ENCODE data around the gene REELD1. TPM values are rescaled to one million over a fixed set of nuclear protein-coding genes. Genes with fewer than 3 reads are reported as not detected.

Gene REELD1
- total RNA-seq, 1 experiment from 2014 or later: 0.25 TPM

GRCh38 chr4:146244496-146244895, 30.2 kb downstream of the REELD1 start:
- intact Hi-C loops (cut with micrococcal nuclease): no loop called here
- ChIA-PET CTCF (no interaction called here), RAD21 (ENCODE audit: low non-redundant PET in 1 of 2, low total read pairs in 2 of 2, uncharacterized antibody in 2 of 2, unreplicated experiment in 2 of 2) (no interaction called here), POLR2A (no interaction called here)
- DNase-seq (ENCODE audit: low read depth, low spot score) (no peak), ATAC-seq (no peak)
- Histone ChIP-seq H3K36me3 (ENCODE audit: control insufficient read depth in 1 of 2, insufficient read depth in 2 of 2, low read length in 2 of 2) (no peaks in the 10 kb centered on the region), H3K27me3 (ENCODE audit: insufficient read depth, low read length) (no peaks in the 10 kb centered on the region), H3K9ac (ENCODE audit: low read length) (no peak overlapping the region), H3K4me3 (replicated peaks in 1 of 2; ENCODE audit: low read depth in 1 of 2, low read length in 2 of 2) (no peak overlapping the region), H3K9me3 (ENCODE audit: control insufficient read depth in 1 of 2, insufficient read depth in 1 of 2, low read depth in 1 of 2, low read length in 2 of 2) (no peaks in the 10 kb centered on the region), H4K20me1 (ENCODE audit: insufficient read depth) (no peaks in the 10 kb centered on the region), H3K27ac (ENCODE audit: low read depth, low read length) (no peak overlapping the region), H3K4me2 (ENCODE audit: low read length) (no peak overlapping the region), H3K9me2 (ENCODE audit: insufficient read depth) (no peaks in the 10 kb centered on the region), H2AFZ (ENCODE audit: low read depth, low read length, poor library complexity, severe bottlenecking) (no peak overlapping the region), H3K4me1 (ENCODE audit: control insufficient read depth in 1 of 2, insufficient read depth in 2 of 2, low read length in 2 of 2) (peaks cover 12 to 31% of the 10 kb centered on the region in 2 experiments), H3K79me2 (ENCODE audit: insufficient read depth, low read length) (no peaks in the 10 kb centered on the region)
- BruUV-seq (replicated peaks): no TSS peak
- TF ChIP-seq SP1 (IDR thresholded peaks at IDR 0.05; ENCODE audit: low read depth) (no peak), EZH2 (IDR thresholded peaks at IDR 0.05) (no peak), MAX (IDR thresholded peaks at IDR 0.05) (no peak), REST (IDR thresholded peaks at IDR 0.05; ENCODE audit: low read depth) (no peak), SRF (IDR thresholded peaks at IDR 0.05; ENCODE audit: low read depth) (no peak), ZFX (IDR thresholded peaks at IDR 0.05) (no peak), YY1 (IDR thresholded peaks at IDR 0.05; ENCODE audit: extremely low read depth, insufficient replicate concordance, low read depth, low read length) (no peak), JUND (IDR thresholded peaks at IDR 0.05) (no peak), TCF7L2 (IDR thresholded peaks at IDR 0.05; ENCODE audit: borderline replicate concordance, extremely low read depth, insufficient read depth, insufficient read length) (no peak), CBX3 (IDR thresholded peaks at IDR 0.05; ENCODE audit: low read depth) (no peak), EZH2phosphoT487 (IDR thresholded peaks at IDR 0.05; ENCODE audit: borderline replicate concordance) (no peak), ZNF274 (IDR thresholded peaks at IDR 0.05; ENCODE audit: low read depth, low read length) (no peak), RAD21 (IDR thresholded peaks at IDR 0.05; ENCODE audit: low read depth) (no peak), POLR2A (IDR thresholded peaks at IDR 0.05; ENCODE audit: borderline replicate concordance, extremely low read depth, insufficient read depth, insufficient read length) (no peak), FOSL1 (IDR thresholded peaks at IDR 0.05; ENCODE audit: low read depth) (no peak)

Measured in HCT116 (cell line).